GM12892 (cell line): ENCODE measurements around the gene LGALS12.

Experiments used
- POLR2A ChIP-seq: IDR thresholded peaks from 2 replicates; pipeline ENCODE4 v1.6.1; 2011; ENCODE audit warnings: low read depth, low read length, control low read depth
- POLR2AphosphoS5 ChIP-seq: IDR thresholded peaks from 2 replicates; pipeline ENCODE4 v1.6.1; 2011; ENCODE audit warnings: low read depth, low read length, control low read depth

DNA sequence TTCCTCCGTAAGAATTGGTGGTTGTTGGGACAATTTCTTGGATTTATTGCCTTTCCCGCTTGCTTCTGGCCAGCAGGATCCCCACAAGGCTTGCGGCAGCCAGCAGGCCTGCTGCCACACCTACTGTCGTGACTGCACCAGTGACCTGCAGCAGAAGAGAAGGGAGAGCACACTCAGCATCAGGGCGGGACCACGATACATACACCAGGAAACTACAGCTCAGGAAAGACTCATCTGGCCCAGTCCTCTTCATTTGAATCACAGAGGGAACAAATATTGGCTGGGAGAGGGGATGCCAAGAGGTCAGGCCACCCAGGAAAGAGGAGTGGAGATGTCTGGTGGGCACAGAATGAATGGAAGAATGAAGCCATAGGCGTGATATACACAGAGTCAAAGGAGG, 47.0 kb downstream of the LGALS12 start:
- TF ChIP-seq POLR2AphosphoS5: no peak
- no peak for TF ChIP-seq POLR2A
